Thymus (tissue), 11 donors: ENCODE data around the gene BCL2A1. TPM values are rescaled to one million over a fixed set of nuclear protein-coding genes. Genes with fewer than 3 reads are reported as not detected.
A peak's percentile ranks its signal among the peaks of the same experiment; 100 is the strongest.
"Not testable (repeated sequence)": the region's sequence is repeated elsewhere in the genome, so short reads cannot be mapped to it uniquely, and the experiment has no call there.

Source experiments
- DNase-seq, 9 donors: peaks; one replicate each; pipeline ENCODE4 v3.0.0-alpha.2; 2013; ENCODE audit warnings: low spot score in 9 of 9, low read depth in 6 of 9, missing footprints in 1 of 9
- H3K27ac ChIP-seq, 2 donors: one replicate each; pipeline ENCODE4 v1.5.1; 2013; ENCODE audit warnings: control low read depth in 1 of 2, low read depth in 1 of 2, low read length in 1 of 2, mild to moderate bottlenecking in 1 of 2, moderate library complexity in 1 of 2
- H3K27me3 ChIP-seq, 2 donors: one replicate each; pipeline ENCODE4 v1.5.1; 2013; ENCODE audit warnings: low read length in 1 of 2; ENCODE audit not compliant: control insufficient read depth in 2 of 2, insufficient read depth in 1 of 2
- H3K36me3 ChIP-seq, 2 donors: one replicate each; pipeline ENCODE4 v1.5.1; 2013; ENCODE audit warnings: low read length in 1 of 2, mild to moderate bottlenecking in 1 of 2, moderate library complexity in 1 of 2; ENCODE audit not compliant: control insufficient read depth in 2 of 2, insufficient read depth in 2 of 2
- H3K4me1 ChIP-seq, 2 donors: one replicate each; pipeline ENCODE4 v1.5.1; 2013; ENCODE audit warnings: low read length in 2 of 2; ENCODE audit not compliant: control insufficient read depth in 2 of 2, insufficient read depth in 2 of 2
- H3K4me3 ChIP-seq, 2 donors: one replicate each; pipeline ENCODE4 v1.5.1; 2013; ENCODE audit warnings: low read length in 2 of 2, control low read depth in 1 of 2, mild to moderate bottlenecking in 1 of 2
- H3K9me3 ChIP-seq, 2 donors: one replicate each; pipeline ENCODE4 v1.5.1; 2013; ENCODE audit warnings: low read length in 1 of 2, mild to moderate bottlenecking in 1 of 2; ENCODE audit not compliant: control insufficient read depth in 2 of 2, insufficient read depth in 1 of 2
- WGBS: extraction: QIAGEN DNeasy Blood & Tissue Kit; methylation state at CpG from one replicate; pipeline ENCODE4 v1.1.7; 2013; 5-methylcytosine and 5-hydroxymethylcytosine counted together
- polyA plus RNA-seq: library from polyadenylated mRNA; stranded (reverse); fragments of 200-250 nt; gene quantifications from one replicate; pipeline ENCODE4 v1.2.3, GENCODE V29; 2013
- total RNA-seq: library from RNA; stranded (reverse); fragments of 120-200 nt; gene quantifications from one replicate; pipeline ENCODE4 v1.2.4, GENCODE V29; 2013
- donor health status: healthy.

BCL2A1 gene
- total and polyA plus RNA-seq, 2 donors: 25.5 to 30.5 TPM

DNA sequence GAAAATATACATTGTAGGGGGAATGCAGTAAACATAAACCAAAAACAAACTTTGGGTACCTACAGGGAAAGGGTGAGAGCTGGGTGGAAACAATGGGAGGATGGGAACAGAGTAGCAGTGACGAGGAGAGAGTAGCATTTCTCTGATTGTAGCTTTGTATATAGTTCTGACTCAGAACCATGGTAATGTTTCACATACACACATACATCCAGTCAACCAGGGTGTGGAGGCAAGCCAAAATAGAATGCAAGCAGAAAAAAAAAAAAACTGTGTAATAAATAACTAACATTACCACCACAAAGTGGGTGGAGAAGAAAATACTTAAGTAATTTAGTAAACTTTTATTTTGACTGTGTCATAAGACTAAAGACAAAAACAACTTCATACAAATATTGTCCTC, 27.2 kb downstream of the BCL2A1 start:
- no peaks in the 10 kb centered on the region for H3K36me3 ChIP-seq
- H3K4me1 ChIP-seq: no peaks in the 10 kb centered on the region
- H3K9me3 ChIP-seq: no peaks in the 10 kb centered on the region
- H3K27me3 ChIP-seq: no peaks in the 10 kb centered on the region
- no peak overlapping the region for H3K4me3 ChIP-seq
- no peak overlapping the region for H3K27ac ChIP-seq
- DNase-seq: no peak
- 88% methylated on average over 1 of the region's 1 CpG for WGBS

DNA sequence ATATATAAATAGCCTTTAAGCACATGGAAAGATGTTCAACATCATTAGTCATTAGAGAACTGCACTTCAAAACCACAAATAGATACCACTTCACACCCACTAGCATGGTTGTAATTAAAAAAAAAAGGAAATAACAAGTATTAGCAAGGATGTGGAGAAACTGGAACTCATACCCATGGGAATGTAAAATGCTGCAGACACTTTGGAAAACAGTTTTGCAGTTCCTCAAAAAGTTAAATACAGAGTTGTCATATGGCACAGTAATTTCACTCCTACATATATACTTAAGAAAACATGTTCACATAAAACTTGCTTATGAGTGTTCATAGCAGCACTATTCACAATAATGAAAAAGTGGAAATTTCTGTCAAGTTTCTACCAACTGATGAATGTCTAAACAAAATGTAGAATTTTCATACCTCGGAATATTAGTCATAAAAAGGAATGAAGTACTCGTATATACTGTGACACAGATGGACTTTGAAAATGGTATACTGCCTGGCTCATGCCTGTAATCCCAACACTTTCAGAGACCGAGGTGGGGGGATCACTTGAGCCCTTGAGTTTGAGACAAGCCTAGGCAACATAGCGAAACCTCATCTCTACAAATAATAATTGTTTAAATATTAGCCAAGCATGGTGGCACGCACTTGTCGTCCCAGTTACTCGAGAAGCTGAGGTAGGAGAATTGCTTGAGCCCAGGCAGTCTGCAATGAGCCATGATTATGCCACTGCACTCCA, 28.1 kb downstream of the BCL2A1 start:
- Histone ChIP-seq H3K4me3 (no peak overlapping the region), H3K9me3 (no peaks in the 10 kb centered on the region), H3K36me3 (no peaks in the 10 kb centered on the region), H3K27ac (no peak overlapping the region), H3K4me1 (no peaks in the 10 kb centered on the region), H3K27me3 (no peaks in the 10 kb centered on the region)
- no peak for DNase-seq
- 93% methylated on average over 7 of the region's 7 CpGs for WGBS

DNA sequence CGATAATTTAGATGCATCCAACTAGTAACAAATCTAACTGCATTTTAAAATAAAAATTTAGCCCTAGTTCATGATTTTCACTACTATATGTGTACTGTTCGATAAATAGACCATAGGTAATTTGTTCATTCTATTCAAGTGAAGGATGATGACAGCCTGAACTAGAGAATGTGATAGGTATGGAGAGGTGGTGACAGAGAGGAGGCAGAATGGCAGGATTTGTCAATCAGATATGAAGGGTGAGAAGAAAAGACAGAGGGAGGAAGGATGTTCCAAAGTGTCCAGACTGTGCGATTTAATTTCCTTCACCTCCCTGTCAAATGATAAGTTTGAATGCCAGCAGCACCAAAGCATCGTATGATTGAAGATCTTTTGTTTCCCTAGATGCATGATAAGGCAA, 31.6 kb downstream of the BCL2A1 start:
- H3K27ac ChIP-seq: no peak overlapping the region
- WGBS: 97% methylated on average over 4 of the region's 4 CpGs
- DNase-seq: no peak
- no peaks in the 10 kb centered on the region for H3K4me1 ChIP-seq
- no peaks in the 10 kb centered on the region for H3K27me3 ChIP-seq
- no peaks in the 10 kb centered on the region for H3K36me3 ChIP-seq
- no peaks in the 10 kb centered on the region for H3K9me3 ChIP-seq
- H3K4me3 ChIP-seq: no peak overlapping the region

DNA sequence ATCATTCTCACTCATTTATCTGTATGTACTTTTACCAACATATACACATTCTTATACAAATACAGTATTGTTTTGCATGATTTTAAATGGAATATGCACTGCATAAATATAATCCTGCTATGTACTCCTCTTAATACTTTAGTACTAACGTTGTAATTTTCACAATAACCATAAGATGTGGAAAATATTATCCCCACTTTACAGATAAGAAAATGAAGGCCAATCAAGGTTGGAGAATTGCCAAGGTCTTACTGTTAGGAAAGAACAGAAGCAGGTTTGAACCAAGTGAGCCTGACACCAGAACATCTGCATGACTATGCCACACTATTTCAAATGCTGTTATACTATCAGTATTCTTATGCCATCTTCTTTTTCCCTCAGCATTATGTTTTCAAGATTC, 32.9 kb downstream of the BCL2A1 start:
- Histone ChIP-seq H3K36me3 (no peaks in the 10 kb centered on the region), H3K27me3 (no peaks in the 10 kb centered on the region), H3K4me1 (peaks cover 7 to 9% of the 10 kb centered on the region in 2 donors), H3K9me3 (no peaks in the 10 kb centered on the region), H3K4me3 (no peak overlapping the region), H3K27ac (no peak overlapping the region)
- DNase-seq: no peak
- WGBS: 98% methylated on average over 1 of the region's 1 CpG

DNA sequence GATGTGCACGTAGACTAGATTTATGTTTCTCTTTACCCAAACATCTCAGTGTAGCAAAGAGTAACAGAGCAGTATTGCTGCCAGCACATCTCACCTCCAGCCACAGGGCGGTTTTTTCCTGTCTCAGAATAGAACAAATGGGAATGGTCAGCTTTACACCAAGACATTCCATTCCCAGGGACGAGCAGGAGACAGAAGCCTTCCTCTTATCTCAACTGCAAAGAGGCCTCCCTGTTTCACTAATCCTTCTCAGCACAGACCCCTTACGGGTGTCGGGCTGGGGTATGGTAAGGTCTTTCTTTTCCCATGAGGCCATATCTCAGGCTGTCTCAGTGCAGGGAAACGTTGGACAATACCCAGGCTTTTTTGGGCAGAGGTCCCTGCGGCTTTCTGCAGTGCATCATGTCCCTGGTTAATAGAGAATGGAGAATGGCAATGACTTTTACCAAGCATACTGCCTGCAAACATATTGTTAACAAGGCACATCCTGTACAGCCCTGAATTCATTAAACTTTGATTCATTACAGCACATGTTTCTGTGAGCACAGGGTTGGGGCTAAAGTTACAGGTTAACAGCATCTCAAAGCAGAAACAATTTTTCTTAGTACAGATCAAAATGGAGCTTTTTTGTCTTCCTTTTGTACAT, 35.3 kb downstream of the BCL2A1 start:
- WGBS: 94% methylated on average over 7 of the region's 7 CpGs
- not testable (repeated sequence) for H3K27me3 ChIP-seq, H3K9me3 ChIP-seq, DNase-seq, H3K36me3 ChIP-seq, H3K4me3 ChIP-seq
- H3K27ac ChIP-seq: peak overlapping the region in 1 of 2 donors; percentile 31
- peaks cover 11 to 13% of the 10 kb centered on the region in 2 donors for H3K4me1 ChIP-seq

DNA sequence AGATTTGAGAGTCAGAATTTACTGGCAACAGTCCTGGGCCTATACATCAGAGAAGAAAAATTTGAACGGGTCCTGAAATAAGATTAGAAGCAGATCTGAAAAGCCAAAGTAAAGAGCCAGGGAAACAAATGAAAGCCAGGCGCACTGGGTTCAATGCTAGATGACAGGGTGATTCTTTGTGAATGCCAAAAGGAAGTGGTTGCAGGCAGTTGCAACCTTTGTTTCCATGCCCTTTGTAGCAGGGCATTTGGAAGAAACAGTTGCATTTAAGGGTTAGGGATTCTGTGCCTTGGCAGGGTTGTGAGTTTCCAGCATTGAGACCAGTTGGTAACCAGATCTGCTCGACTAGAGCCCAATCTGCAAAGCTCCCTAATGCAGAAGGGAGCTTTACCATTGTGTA, 37.8 kb downstream of the BCL2A1 start:
- H3K27ac ChIP-seq: peak overlapping the region in 1 of 2 donors; percentile 60
- H3K4me3 ChIP-seq: no peak overlapping the region
- peak in 5 of 9 donors; percentile 15 to 55 (median 27) for DNase-seq
- H3K27me3 ChIP-seq: no peaks in the 10 kb centered on the region
- H3K9me3 ChIP-seq: no peaks in the 10 kb centered on the region
- 39% methylated on average over 3 of the region's 3 CpGs for WGBS
- H3K4me1 ChIP-seq: peaks cover 11 to 13% of the 10 kb centered on the region in 2 donors
- H3K36me3 ChIP-seq: no peaks in the 10 kb centered on the region

DNA sequence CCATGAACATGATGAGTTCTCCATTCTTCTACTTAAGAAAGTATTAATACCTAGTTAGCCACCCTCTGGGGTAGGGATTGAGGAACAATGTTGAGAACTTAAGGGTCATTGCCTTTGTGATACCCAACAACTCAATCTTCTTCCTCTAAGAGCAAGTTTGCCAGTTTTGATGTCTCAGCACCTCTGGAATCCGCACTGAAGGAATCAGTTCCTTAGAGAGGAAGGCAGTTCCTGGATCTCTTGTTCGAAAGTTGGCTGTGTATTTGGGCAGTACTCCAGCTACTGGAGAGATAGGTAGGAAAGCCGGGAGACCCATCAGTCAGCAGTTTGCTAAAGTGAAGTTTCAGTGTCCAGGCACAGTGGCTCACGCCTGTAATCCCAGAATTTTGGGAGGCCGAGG, 38.5 kb downstream of the BCL2A1 start:
- no peak for DNase-seq
- no peak overlapping the region for H3K4me3 ChIP-seq
- peaks cover 11 to 13% of the 10 kb centered on the region in 2 donors for H3K4me1 ChIP-seq
- 93% methylated on average over 5 of the region's 5 CpGs for WGBS
- H3K9me3 ChIP-seq: no peaks in the 10 kb centered on the region
- no peak overlapping the region for H3K27ac ChIP-seq
- no peaks in the 10 kb centered on the region for H3K36me3 ChIP-seq
- H3K27me3 ChIP-seq: no peaks in the 10 kb centered on the region

DNA sequence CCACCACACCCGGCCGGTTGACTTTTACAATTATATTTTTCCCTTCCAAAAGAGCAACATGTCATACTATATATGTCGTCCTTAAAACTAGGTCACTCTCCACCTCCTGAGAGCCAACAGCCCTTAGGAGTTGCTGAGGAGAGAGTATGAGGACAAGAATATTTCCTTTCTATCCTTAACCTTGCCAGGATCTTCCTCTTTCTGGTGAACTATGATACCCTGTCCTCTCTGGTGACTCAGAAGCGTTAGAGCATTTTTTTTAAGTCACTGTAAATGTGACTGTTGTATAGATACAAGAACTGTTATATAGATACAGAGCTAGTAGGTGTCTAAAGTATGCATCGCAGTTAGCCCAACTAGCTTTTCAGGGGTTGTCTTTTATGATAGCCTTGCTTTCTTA, 40.5 kb downstream of the BCL2A1 start:
- no peaks in the 10 kb centered on the region for H3K9me3 ChIP-seq
- no peaks in the 10 kb centered on the region for H3K27me3 ChIP-seq
- H3K4me3 ChIP-seq: no peak overlapping the region
- H3K4me1 ChIP-seq: peaks cover 11 to 13% of the 10 kb centered on the region in 2 donors
- no peak for DNase-seq
- H3K36me3 ChIP-seq: no peaks in the 10 kb centered on the region
- 92% methylated on average over 5 of the region's 5 CpGs for WGBS
- H3K27ac ChIP-seq: no peak overlapping the region

DNA sequence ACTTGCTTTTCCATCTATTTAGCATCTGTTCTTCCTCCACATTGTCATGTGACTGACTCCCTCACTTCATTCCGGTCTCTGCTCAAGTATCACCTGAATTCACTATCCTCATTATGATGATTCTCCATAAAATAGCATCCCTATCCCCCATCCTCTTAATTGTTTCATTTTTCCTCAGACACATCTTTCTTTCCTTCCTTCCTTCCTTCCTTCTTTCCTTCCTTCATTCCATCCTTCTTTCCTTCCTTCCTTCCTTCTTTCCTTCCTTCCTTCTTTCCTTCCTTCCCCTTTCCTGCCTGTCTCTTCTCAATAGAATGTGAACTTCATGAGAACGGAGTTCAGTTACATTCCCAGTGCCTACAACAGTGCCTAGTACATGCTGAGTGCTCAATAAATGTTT, 41.6 kb downstream of the BCL2A1 start:
- no peak for DNase-seq
- H3K4me3 ChIP-seq: no peak overlapping the region
- no peaks in the 10 kb centered on the region for H3K36me3 ChIP-seq
- peaks cover 12 to 15% of the 10 kb centered on the region in 2 donors for H3K4me1 ChIP-seq
- peaks cover 0 to 2% of the 10 kb centered on the region in 2 donors for H3K9me3 ChIP-seq
- 97% methylated on average over 2 of the region's 2 CpGs for WGBS
- H3K27ac ChIP-seq: no peak overlapping the region
- H3K27me3 ChIP-seq: no peaks in the 10 kb centered on the region
